ENCODE data around the gene APBB1IP. TPM values are rescaled to one million over a fixed set of nuclear protein-coding genes. Genes with fewer than 3 reads are reported as not detected.
"Not testable (repeated sequence)": the region's sequence is repeated elsewhere in the genome, so short reads cannot be mapped to it uniquely, and the experiment has no call there.

APBB1IP gene
- total RNA-seq, 2 experiments from 2014 or later: 44.5 to 45.6 TPM

GRCh38 chr10:26573674-26574073, 135.5 kb downstream of the APBB1IP start:
- TF ChIP-seq CTCF (IDR thresholded peaks at IDR 0.05): no peak
- Mint-ChIP-seq H3K4me1 (ENCODE audit: low read depth) (no peaks in the 10 kb centered on the region), H3K27me3 (no peaks in the 10 kb centered on the region), H3K27ac (no peak overlapping the region), H3K9me3 (peaks cover 16% of the 10 kb centered on the region), H3K4me3 (no peak overlapping the region), H3K36me3 (ENCODE audit: low read depth) (peaks cover 68% of the 10 kb centered on the region)
- no peaks in the 10 kb centered on the region for H3K27me3 ChIP-seq (ENCODE audit: control insufficient read depth in 1 of 2, insufficient read depth in 2 of 2, low read length in 2 of 2)
- DNase-seq (no peak), ATAC-seq (ENCODE audit: poor library complexity) (no peak)
- H3K9me3 ChIP-seq (ENCODE audit: control insufficient read depth in 1 of 2, insufficient read depth in 1 of 2, low read length in 2 of 2): peaks cover 3 to 6% of the 10 kb centered on the region in 2 experiments
- H3K36me3 ChIP-seq (ENCODE audit: insufficient read depth, low read length): peaks cover 38% of the 10 kb centered on the region
- ChIA-PET POLR2A (no interaction called here), CTCF (no interaction called here)
- no peaks in the 10 kb centered on the region for H3K4me1 ChIP-seq (ENCODE audit: insufficient read depth, low read length)
- no peak overlapping the region for H3K27ac ChIP-seq (ENCODE audit: low read depth in 1 of 2, low read length in 2 of 2)
- H3K4me3 ChIP-seq (ENCODE audit: low read length): no peak overlapping the region
- intact Hi-C loops (cut with DNase I, micrococcal nuclease): no loop called here

GRCh38 chr10:26574783-26575182, 136.6 kb downstream of the APBB1IP start:
- Mint-ChIP-seq H3K36me3 (ENCODE audit: low read depth) (peaks cover 56% of the 10 kb centered on the region), H3K27me3 (no peaks in the 10 kb centered on the region), H3K4me1 (ENCODE audit: low read depth) (no peaks in the 10 kb centered on the region), H3K9me3 (peaks cover 16% of the 10 kb centered on the region), H3K4me3 (no peak overlapping the region), H3K27ac (no peak overlapping the region)
- H3K36me3 ChIP-seq (ENCODE audit: insufficient read depth, low read length): peaks cover 28% of the 10 kb centered on the region
- H3K27ac ChIP-seq (ENCODE audit: low read depth in 1 of 2, low read length in 2 of 2): no peak overlapping the region
- H3K9me3 ChIP-seq (ENCODE audit: control insufficient read depth in 1 of 2, insufficient read depth in 1 of 2, low read length in 2 of 2): peaks cover 3 to 6% of the 10 kb centered on the region in 2 experiments
- no peak for TF ChIP-seq CTCF (IDR thresholded peaks at IDR 0.05)
- ATAC-seq (ENCODE audit: poor library complexity) (no peak), DNase-seq (peak in 3 of 14 experiments; percentile 19 to 47 (median 30))
- ChIA-PET POLR2A (interaction anchor here (0.6 kb wide), 1 partner anchor 65 kb away, joined by 3 read pairs; no protein-coding TSS in a partner anchor), CTCF (interaction anchor here (1.5 kb wide), 1 partner anchor 10 kb away, joined by 3 read pairs; no protein-coding TSS in a partner anchor)
- intact Hi-C loops (cut with DNase I, micrococcal nuclease): no loop called here
- no peaks in the 10 kb centered on the region for H3K4me1 ChIP-seq (ENCODE audit: insufficient read depth, low read length)
- no peaks in the 10 kb centered on the region for H3K27me3 ChIP-seq (ENCODE audit: control insufficient read depth in 1 of 2, insufficient read depth in 2 of 2, low read length in 2 of 2)
- no peak overlapping the region for H3K4me3 ChIP-seq (ENCODE audit: low read length)

- peaks cover 23% of the 10 kb centered on the region for H3K36me3 Mint-ChIP-seq (ENCODE audit: low read depth)
- ATAC-seq (ENCODE audit: poor library complexity); POLR2A ChIA-PET; H3K4me1 Mint-ChIP-seq (ENCODE audit: low read depth); CTCF ChIA-PET; H3K36me3 ChIP-seq (ENCODE audit: insufficient read depth, low read length); H3K27ac Mint-ChIP-seq; intact Hi-C loops (cut with DNase I, micrococcal nuclease); H3K9me3 ChIP-seq (ENCODE audit: control insufficient read depth in 1 of 2, insufficient read depth in 1 of 2, low read length in 2 of 2); H3K27me3 Mint-ChIP-seq; H3K4me3 Mint-ChIP-seq; H3K9me3 Mint-ChIP-seq; H3K4me3 ChIP-seq (ENCODE audit: low read length); H3K27ac ChIP-seq (ENCODE audit: low read depth in 1 of 2, low read length in 2 of 2); DNase-seq; H3K4me1 ChIP-seq (ENCODE audit: insufficient read depth, low read length); H3K27me3 ChIP-seq (ENCODE audit: control insufficient read depth in 1 of 2, insufficient read depth in 2 of 2, low read length in 2 of 2): not testable (repeated sequence)
These were observed 140.2 kb downstream of the APBB1IP start for GRCh38 chr10:26578371-26578770.

All from CD4-positive, alpha-beta T cell (primary cell).